ENCODE results near the gene WDR7.

- TF ChIP-seq FOXM1 (IDR thresholded peaks at IDR 0.05; ENCODE audit: borderline replicate concordance), result no peak
- TF ChIP-seq ELF4 (IDR thresholded peaks at IDR 0.05), result no peak
- TF ChIP-seq FOXK2 (IDR thresholded peaks at IDR 0.05), result no peak
- TF ChIP-seq PKNOX1 (IDR thresholded peaks at IDR 0.05), result no peak
- no peak for TF ChIP-seq BHLHE40 (IDR thresholded peaks at IDR 0.05; ENCODE audit: borderline replicate concordance)
Observed at GRCh38 chr18:56672391-56672790, 21.2 kb downstream of the WDR7 start.
